GM19397 (cell line): ENCODE results near the gene STRIP2.
A peak's percentile ranks its signal among the peaks of the same experiment; 100 is the strongest.

Source experiments
- ATAC-seq: cut with Tn5 transposase; IDR thresholded peaks from one replicate; pipeline ENCODE4 v1.9.1; 2021; ENCODE audit warnings: mild to moderate bottlenecking, moderate library complexity; ENCODE audit not compliant: unreplicated experiment

STRIP2 gene

DNA sequence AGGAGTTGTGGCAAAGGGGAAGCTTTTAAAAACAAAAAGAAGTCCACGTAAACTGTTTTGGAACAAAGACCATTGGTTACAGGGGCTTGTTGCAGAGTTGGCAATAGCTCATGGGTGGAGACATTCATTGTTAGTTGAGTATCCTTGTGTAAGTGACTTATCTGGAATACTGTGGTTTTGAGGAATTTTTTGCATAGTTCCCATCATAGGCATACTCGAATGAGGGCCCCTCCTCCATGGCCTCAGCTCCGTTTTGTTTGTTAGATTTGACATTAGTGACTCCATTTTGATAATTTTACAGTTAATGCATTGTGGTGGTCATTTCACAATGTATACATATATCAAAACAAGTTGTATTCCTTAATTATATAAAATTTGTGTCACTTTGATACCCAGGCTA is 55.3 kb downstream of the STRIP2 start:
- no peak for ATAC-seq

GRCh38 chr7:129492391-129492790 is 58.2 kb downstream of the STRIP2 start:
- no peak for ATAC-seq

DNA sequence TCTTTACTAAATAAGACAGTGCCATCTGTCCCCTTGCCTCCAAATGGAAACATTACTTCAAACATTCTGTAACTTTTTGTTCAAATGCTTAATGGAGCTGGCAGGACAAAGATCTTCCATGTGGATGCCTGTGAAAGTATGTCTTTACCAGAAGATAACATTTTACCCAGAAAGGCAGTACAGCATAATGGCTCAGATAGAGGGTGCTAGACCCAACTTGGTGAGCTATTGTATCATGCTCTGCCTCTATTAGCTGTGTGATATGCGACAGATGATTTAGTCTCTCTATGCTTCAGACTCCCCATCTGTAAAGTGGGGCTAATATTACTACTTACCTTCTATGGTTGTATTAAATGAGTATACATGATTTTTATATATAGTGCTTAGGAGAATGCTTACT is 59.3 kb downstream of the STRIP2 start:
- ATAC-seq: no peak

GRCh38 chr7:129494041-129494440 is 59.8 kb downstream of the STRIP2 start:
- ATAC-seq: peak; percentile 81

GRCh38 chr7:129495987-129496386 is 61.8 kb downstream of the STRIP2 start:
- ATAC-seq: no peak

DNA sequence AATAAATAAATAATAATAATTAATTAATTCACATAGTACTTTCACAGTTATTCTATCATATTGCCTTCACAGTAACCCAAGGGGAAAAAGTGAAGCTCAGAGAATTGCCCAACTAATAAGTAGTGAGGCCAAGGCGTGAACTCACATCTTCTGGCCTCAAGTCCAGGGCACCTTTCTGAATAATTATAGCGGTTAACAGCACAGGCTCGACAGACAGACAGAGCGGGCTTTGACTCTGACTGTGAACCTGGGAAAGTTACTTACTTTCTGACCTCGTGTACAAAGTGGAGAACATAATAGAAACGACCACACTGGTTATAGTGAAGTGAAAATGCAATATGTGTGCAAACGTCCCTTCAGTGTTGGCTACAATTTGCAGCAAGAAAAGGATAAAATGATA is 62.4 kb downstream of the STRIP2 start:
- no peak for ATAC-seq

DNA sequence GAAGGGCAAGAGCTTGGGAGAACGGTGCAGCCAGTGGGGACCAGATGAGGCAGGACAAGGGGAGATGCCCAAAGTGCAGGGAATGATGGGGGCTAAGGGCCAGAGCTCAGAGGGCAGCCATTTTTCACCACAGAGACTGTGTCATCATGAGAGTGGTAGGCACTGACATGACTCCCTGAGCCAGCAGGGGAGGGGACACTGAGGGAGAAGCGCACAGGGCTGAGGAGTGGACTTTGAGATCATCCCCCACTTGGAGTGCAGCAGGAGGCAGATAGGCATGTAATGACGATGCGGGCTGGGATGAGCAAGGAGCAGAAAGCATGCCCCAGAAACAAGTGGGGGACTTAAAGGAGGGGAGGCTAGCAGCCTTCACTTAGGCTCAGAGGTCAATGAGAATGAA is 62.9 kb downstream of the STRIP2 start:
- ATAC-seq: no peak

- ATAC-seq: no peak
Measured at GRCh38 chr7:129498021-129498420, 63.8 kb downstream of the STRIP2 start.

DNA sequence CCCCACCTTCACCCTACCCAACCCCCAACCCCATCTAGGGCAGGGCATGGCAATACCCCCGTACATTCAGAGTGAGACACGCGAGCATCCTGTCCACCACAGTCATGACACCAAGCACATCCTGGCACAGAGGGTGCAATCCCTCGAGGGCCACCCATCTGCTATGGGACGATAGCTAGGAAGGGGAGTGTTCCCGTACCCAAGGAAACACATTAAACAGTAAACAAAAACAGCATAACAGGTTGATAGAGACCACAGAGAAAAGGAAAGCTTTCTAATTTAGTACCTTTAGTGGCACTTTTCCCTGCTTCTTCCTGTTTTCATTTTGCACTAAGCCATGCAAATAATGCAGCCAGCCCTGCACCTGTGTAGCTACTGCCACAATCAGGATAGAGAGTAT is 65.8 kb downstream of the STRIP2 start:
- ATAC-seq: no peak

GRCh38 chr7:129501760-129502707 is 67.8 kb downstream of the STRIP2 start, which contains the start of gene SMKR1:
TSS of gene SMKR1 (plus strand) at chr7:129502531. CDS start at chr7:129502825, 294 bp downstream.
- ATAC-seq: peak; percentile 93

DNA sequence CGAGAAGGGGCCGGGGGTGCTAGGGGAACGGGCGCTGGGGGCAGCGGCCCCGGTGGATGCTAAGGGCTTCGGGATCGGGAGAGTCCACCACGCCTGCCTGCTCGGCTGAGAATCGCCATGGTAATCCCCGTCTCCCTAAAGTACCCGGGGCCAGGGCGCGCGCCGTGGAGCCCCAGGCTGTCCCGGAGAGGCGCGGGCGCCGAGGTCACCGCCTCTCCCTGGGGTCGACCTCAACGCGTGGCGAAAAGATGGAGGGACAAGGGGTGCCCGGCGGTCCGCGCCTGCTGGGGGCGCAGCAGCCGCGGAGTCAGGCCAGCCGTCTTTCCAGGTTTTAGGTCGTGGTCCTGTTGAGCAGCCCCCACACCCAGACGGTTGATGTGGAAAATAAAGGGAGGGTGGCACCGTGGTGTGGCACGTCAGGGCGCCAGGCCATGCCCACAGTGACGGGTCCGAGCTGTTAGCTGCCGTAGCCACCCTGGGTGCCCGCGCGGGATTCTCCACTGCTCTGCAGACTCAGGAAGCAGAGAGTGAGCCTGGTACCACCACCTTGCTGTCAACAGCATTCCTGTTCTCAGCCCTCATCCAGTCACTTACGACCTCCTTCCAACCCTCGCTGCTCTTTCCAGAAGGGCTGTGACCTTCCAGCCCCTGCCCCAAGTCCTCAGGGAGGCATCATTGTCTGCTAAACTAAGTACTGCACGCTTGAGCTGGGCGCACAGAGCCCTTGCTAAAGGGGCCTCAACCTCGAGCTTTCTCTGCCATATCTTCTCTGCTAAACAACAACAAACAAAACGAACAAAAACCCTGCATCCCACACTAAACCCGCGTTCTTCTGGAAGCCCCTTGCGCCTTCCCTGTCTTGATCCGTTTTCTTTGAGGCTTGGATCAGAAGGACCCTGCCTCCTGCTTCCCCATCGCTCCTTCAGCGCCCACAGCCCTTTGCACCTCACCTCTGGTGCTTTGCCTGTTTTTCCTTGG is 68.8 kb downstream of the STRIP2 start:
- ATAC-seq: no peak

DNA sequence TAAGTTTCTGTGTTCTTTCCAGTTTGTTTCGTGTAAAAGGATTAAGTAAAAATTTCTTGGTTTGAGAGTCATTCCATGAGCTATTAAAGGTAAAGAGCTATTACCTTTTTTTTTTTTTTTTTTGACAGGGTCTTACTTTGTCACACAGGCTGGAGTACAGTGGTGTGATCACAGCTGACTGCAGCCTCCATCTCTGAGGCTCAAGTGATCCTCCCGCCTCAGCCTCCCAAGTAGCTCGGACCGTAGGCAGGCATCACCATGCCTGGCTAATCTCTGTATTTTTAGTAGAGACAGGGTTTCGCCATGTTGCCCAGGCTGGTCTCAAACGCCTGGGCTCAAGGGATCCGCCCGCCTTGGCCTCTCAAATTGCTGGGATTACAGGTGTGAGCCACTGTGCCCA is 69.5 kb downstream of the STRIP2 start:
- no peak for ATAC-seq

- ATAC-seq: no peak
Measured at GRCh38 chr7:129512192-129512591, 78.0 kb downstream of the STRIP2 start.

DNA sequence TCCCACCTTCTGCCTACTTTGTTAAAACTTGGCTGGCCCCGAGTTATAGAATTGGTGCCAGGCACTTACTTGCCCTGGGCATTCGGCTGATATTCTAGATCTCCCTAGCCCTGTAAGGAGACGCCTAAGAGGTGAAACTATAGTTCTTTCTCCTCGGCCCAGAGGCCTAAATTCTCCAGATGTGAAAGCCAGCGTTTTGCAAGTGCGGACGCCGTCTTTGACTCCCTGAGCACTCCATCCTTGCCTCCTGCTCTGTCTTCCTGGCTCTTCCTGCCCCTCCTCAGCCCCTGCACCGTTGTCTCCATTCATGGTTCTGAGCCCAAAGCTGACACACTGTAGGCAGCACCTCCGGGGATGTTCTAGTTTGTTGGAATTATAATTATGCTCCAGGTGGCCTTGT is 79.3 kb downstream of the STRIP2 start:
- no peak for ATAC-seq

DNA sequence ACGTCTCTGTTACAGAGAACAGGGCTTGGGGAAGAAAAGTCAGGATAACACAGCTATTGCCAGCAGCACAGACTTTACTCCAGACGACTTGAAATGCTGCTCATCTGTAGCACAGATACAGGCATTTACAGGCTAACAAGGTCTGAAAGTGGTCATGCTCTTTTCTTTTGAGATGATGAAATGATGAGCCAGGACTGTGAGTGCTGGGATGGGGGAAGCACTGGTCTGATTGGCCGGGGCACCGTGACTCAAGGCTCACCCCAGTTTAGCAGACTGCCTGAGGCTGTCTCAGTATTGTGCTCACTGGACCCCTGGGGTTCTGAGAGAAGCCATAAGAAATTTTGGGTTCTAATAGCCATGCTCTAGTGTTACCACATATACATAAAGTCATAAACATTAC is 80.5 kb downstream of the STRIP2 start:
- ATAC-seq: no peak

- ATAC-seq: no peak
Measured at GRCh38 chr7:129515381-129515780, 81.1 kb downstream of the STRIP2 start.

- ATAC-seq: no peak
Measured at GRCh38 chr7:129517931-129518330, 83.7 kb downstream of the STRIP2 start.

- ATAC-seq: no peak
Measured at GRCh38 chr7:129519464-129519863, 85.2 kb downstream of the STRIP2 start.

GRCh38 chr7:129522088-129522970 is 88.1 kb downstream of the STRIP2 start:
- ATAC-seq: no peak

- ATAC-seq: no peak
Measured at GRCh38 chr7:129522971-129523340, 88.7 kb downstream of the STRIP2 start.

- ATAC-seq: no peak
Measured at GRCh38 chr7:129523924-129524323, 89.7 kb downstream of the STRIP2 start.
